Esophagus mucosa (tissue), 1 donor: ENCODE results near the gene ANKRD24. TPM values are rescaled to one million over a fixed set of nuclear protein-coding genes. Genes with fewer than 3 reads are reported as not detected.
"Not testable (repeated sequence)": the region's sequence is repeated elsewhere in the genome, so short reads cannot be mapped to it uniquely, and the experiment has no call there.

ENCODE experiments used
- ATAC-seq: fragments of 200-7000 bp; cut with Tn5 transposase; one replicate; pipeline ENCODE4 v1.9.1; 2020
- total RNA-seq: library from RNA; stranded (reverse); gene quantifications from one replicate; pipeline ENCODE4 v1.2.4, GENCODE V29; 2023
- donor health status: DM: yes; HTN: yes; CAD: no.

ANKRD24 gene
- total RNA-seq, 1 donor from 2014 or later: 0.08 TPM

- ATAC-seq: peak; percentile 55
Measured at GRCh38 chr19:4233282-4233853, 50.9 kb downstream of the ANKRD24 start.

- ATAC-seq: no peak
Measured at GRCh38 chr19:4234142-4234861, 51.8 kb downstream of the ANKRD24 start.

- ATAC-seq: no peak
Measured at GRCh38 chr19:4234862-4235201, 52.3 kb downstream of the ANKRD24 start.

GRCh38 chr19:4237510-4237909, 55.0 kb downstream of the ANKRD24 start:
- ATAC-seq: not testable (repeated sequence)

- ATAC-seq: no peak
Measured at GRCh38 chr19:4238831-4239230, 56.3 kb downstream of the ANKRD24 start.

GRCh38 chr19:4241824-4242430, 59.4 kb downstream of the ANKRD24 start:
- ATAC-seq: no peak

GRCh38 chr19:4245938-4246337, 63.4 kb downstream of the ANKRD24 start:
- not testable (repeated sequence) for ATAC-seq

GRCh38 chr19:4246767-4247593, 64.5 kb downstream of the ANKRD24 start, which contains the start of gene YJU2:
Gene YJU2, plus strand, starts transcription at chr19:4247080. Its CDS starts 67 bp downstream, at chr19:4247147.
- ATAC-seq: peak; percentile 99

GRCh38 chr19:4256563-4256962, 74.1 kb downstream of the ANKRD24 start:
- ATAC-seq: no peak

- no peak for ATAC-seq
Measured at GRCh38 chr19:4257025-4257424, 74.5 kb downstream of the ANKRD24 start.

- ATAC-seq: peak; percentile 12
Measured at GRCh38 chr19:4258181-4258580, 75.7 kb downstream of the ANKRD24 start.

GRCh38 chr19:4260613-4261191, 78.2 kb downstream of the ANKRD24 start:
- no peak for ATAC-seq

GRCh38 chr19:4264812-4265211, 82.3 kb downstream of the ANKRD24 start:
- no peak for ATAC-seq

GRCh38 chr19:4266253-4267000, 83.9 kb downstream of the ANKRD24 start:
- no peak for ATAC-seq

- peak; percentile 65 for ATAC-seq
Measured at GRCh38 chr19:4267101-4267900, 84.8 kb downstream of the ANKRD24 start.

GRCh38 chr19:4267901-4268815, 85.7 kb downstream of the ANKRD24 start:
- no peak for ATAC-seq

GRCh38 chr19:4268816-4269430, 86.4 kb downstream of the ANKRD24 start:
- peak; percentile 4 for ATAC-seq

GRCh38 chr19:4272894-4273293, 90.4 kb downstream of the ANKRD24 start:
- ATAC-seq: peak; percentile 19

GRCh38 chr19:4274321-4274686, 91.8 kb downstream of the ANKRD24 start:
- not testable (repeated sequence) for ATAC-seq
